ENCODE results near the gene GPRIN1. TPM values are rescaled to one million over a fixed set of nuclear protein-coding genes. Genes with fewer than 3 reads are reported as not detected.

Gene GPRIN1
- total RNA-seq, 4 donors from 2014 or later: 0.83 to 1.9 (median 1.2) TPM

DNA sequence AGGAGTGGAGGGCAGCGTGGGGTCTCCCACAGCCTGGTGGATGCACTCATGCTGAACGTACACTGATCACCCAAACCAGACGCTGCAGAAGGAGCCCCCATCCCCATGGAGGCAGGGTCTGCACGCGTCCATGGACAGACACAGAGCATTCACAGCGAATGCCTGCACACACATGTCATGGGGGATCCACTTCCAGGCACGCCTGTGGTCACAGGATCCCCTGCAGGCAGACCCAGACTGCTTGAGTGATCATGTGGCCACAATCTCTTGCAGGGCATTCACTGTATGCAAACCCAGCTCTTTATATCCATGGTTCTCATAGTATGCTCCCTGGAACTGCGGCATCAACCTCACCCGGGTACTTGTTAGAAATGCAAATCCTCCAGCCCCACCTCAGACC is 15.0 kb upstream of the GPRIN1 start:
- Histone ChIP-seq H3K4me1 (peaks cover 0 to 17% (median 9%) of the 10 kb centered on the region in 4 donors), H3K36me3 (no peaks in the 10 kb centered on the region), H3K27ac (no peak overlapping the region), H3K4me3 (no peak overlapping the region), H3K9me3 (no peaks in the 10 kb centered on the region), H3K27me3 (peaks cover 0 to 44% of the 10 kb centered on the region in 2 donors)
- DNase-seq: no peak
- no peak for TF ChIP-seq POLR2A (IDR thresholded peaks at IDR 0.05)
- TF ChIP-seq, protein P1, sequence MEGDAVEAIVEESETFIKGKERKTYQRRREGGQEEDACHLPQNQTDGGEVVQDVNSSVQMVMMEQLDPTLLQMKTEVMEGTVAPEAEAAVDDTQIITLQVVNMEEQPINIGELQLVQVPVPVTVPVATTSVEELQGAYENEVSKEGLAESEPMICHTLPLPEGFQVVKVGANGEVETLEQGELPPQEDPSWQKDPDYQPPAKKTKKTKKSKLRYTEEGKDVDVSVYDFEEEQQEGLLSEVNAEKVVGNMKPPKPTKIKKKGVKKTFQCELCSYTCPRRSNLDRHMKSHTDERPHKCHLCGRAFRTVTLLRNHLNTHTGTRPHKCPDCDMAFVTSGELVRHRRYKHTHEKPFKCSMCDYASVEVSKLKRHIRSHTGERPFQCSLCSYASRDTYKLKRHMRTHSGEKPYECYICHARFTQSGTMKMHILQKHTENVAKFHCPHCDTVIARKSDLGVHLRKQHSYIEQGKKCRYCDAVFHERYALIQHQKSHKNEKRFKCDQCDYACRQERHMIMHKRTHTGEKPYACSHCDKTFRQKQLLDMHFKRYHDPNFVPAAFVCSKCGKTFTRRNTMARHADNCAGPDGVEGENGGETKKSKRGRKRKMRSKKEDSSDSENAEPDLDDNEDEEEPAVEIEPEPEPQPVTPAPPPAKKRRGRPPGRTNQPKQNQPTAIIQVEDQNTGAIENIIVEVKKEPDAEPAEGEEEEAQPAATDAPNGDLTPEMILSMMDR (IDR thresholded peaks at IDR 0.05): no peak

DNA sequence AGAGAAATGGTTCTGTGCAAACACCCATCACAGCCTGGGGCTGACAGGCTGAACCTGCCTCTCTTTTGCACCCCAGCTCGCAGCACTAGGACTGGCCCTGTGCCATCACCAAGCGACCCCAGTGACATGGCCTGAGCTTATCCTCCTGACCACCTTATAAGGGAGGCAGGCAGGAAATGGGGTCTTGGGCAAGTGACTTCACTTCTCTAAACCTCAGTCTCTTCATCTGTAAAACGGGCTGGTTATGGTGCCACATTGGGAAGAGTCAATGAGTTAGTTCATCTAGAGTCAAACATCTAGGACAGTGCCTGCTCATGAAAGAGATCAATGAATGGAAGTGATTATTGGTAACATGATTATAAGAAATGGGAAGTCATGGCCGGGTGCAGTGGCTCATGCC is 14.2 kb upstream of the GPRIN1 start:
- Histone ChIP-seq H3K9me3 (no peaks in the 10 kb centered on the region), H3K4me1 (peaks cover 0 to 17% (median 7%) of the 10 kb centered on the region in 4 donors), H3K27ac (no peak overlapping the region), H3K27me3 (peaks cover 0 to 44% of the 10 kb centered on the region in 2 donors), H3K36me3 (no peaks in the 10 kb centered on the region), H3K4me3 (no peak overlapping the region)
- TF ChIP-seq, protein P1 (IDR thresholded peaks at IDR 0.05): no peak
- no peak for TF ChIP-seq POLR2A (IDR thresholded peaks at IDR 0.05)
- no peak for DNase-seq

DNA sequence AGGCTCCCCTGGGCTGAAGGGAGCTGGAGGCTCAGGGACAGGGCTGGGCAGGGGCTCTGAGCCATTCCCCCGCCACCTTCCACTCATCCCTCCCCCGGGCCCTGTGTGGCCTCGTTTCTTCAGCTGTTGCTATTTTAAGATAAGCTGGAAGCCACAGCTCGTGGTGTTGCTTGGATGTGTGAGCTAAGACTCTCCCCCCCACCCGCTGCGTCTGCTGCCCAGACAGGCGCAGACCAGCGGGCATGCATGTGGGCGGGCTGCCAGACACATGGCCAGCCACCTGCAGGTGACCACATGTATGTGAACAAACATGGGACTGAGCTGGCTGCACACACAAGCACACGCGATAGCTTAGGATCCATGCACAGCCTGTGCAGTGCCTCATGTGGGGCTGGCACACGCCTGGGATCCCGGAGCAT is 11.7 kb upstream of the GPRIN1 start:
- Histone ChIP-seq H3K4me1 (peaks cover 0 to 22% (median 8%) of the 10 kb centered on the region in 4 donors), H3K9me3 (no peaks in the 10 kb centered on the region), H3K36me3 (no peaks in the 10 kb centered on the region), H3K4me3 (no peak overlapping the region), H3K27ac (no peak overlapping the region), H3K27me3 (peaks cover 0 to 33% of the 10 kb centered on the region in 2 donors)
- TF ChIP-seq, protein P1 (IDR thresholded peaks at IDR 0.05): no peak
- no peak for TF ChIP-seq POLR2A (IDR thresholded peaks at IDR 0.05)
- no peak for DNase-seq

DNA sequence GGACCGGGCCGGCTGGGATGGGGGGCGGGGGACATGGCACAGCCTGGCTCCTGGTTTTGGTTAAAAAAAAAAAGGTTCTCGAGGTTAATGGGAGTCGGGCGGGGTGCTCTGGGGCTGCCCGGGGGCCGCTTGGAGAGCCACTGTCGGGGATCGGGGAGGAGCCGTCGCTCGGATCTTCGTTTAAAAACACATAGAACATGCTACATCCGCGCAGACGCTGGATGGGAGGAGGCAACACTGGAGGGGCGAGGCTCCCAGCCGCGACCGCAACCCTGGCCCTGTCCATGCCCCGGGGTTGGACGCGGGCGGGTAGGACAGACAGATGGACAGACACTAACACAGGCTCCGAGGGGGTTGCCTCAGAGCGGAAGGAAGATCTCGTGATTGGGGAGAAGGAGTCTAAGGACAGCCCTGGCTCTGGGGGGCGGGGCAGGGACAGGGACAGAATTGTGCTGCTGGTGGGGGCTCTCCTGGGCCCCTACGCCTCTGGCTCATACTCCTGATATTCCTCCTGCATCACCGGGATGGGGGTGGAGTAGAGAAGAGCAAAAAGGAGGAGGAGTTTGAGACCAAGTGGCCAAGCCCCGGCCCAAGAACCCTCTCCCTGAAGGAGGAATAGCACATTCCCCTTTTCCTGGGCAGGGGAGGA is 10.5 kb upstream of the GPRIN1 start:
- TF ChIP-seq POLR2A (IDR thresholded peaks at IDR 0.05): no peak
- TF ChIP-seq, protein P1 (IDR thresholded peaks at IDR 0.05): no peak
- Histone ChIP-seq H3K9me3 (no peaks in the 10 kb centered on the region), H3K36me3 (no peaks in the 10 kb centered on the region), H3K27me3 (peaks cover 0 to 32% of the 10 kb centered on the region in 2 donors), H3K27ac (no peak overlapping the region), H3K4me3 (no peak overlapping the region), H3K4me1 (peaks cover 0 to 22% (median 8%) of the 10 kb centered on the region in 4 donors)
- no peak for DNase-seq

DNA sequence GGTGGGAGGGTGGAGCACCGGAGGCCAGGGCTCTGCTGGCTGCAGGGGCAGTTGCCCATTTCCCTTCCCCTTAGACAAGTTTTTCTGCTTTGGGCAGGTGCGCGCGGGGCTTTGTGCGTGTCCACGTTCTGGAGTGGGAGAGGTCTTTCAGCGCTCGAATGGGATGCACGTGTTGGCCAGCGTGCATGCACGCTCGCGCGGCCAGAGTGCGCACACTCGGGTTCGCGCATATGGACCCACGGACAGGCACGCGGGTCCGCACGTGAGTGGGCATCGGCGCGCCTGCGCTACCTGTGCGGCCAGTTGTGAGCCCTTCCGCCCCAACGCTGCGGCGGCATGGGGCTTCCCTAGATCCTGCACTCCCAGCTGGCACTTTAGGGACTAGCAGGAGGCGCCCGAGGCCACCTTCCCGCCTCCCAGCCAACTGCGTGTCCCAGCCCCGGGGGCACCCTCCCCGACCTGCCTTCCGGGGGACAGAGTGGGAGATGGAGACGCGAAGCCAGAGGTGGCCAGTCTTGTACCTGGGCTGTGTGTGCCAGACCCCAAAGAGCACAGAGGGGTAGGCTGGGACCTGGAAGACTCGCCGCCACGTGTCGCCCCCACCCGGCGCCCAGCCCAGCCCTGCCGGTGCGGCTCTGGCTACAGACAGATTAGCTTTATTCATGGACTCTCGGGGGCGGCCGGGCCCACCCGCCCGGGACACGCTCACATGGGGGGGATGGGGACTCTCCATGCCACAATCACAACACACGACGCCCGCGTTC is 9.8 kb upstream of the GPRIN1 start:
- DNase-seq: no peak
- H3K4me1 ChIP-seq: peaks cover 0 to 22% (median 8%) of the 10 kb centered on the region in 4 donors
- H3K4me3 ChIP-seq: peak overlapping the region in 1 of 4 donors; percentile 7
- TF ChIP-seq, protein P1 (IDR thresholded peaks at IDR 0.05): no peak
- no peak for TF ChIP-seq POLR2A (IDR thresholded peaks at IDR 0.05)
- H3K36me3 ChIP-seq: no peaks in the 10 kb centered on the region
- peaks cover 0 to 32% of the 10 kb centered on the region in 2 donors for H3K27me3 ChIP-seq
- H3K27ac ChIP-seq: no peak overlapping the region
- no peaks in the 10 kb centered on the region for H3K9me3 ChIP-seq

Measured in Peyer's patch (tissue), 4 donors.